K562 (cell line): Measurements from ENCODE around the gene BORCS5. TPM values are rescaled to one million over a fixed set of nuclear protein-coding genes. Genes with fewer than 3 reads are reported as not detected.

Experiments
- DIDO1 ChIP-seq: fragments of 450-650 bp; IDR thresholded peaks from 2 replicates; pipeline ENCODE4 v1.6.1; 2016; ENCODE audit warnings: low read depth, missing biosample characterization, missing genetic modification characterization
- DPF2 ChIP-seq: fragments of 450-650 bp; IDR thresholded peaks from 2 replicates; pipeline ENCODE4 v1.6.1; 2016
- ESRRA ChIP-seq: fragments of 450-650 bp; IDR thresholded peaks from 2 replicates; pipeline ENCODE4 v1.6.1; 2014; ENCODE audit warnings: low read depth, mild to moderate bottlenecking, moderate library complexity, borderline replicate concordance
- ZNF253 ChIP-seq: fragments of 250-450 bp; sonication (Bioruptor Pico); conservative IDR thresholded peaks from 2 replicates; pipeline ENCODE4 v1.6.1; 2021; ENCODE audit warnings: mild to moderate bottlenecking
- ZSCAN32 ChIP-seq: fragments of 450-650 bp; formaldehyde crosslinking; IDR thresholded peaks from 2 replicates; pipeline ENCODE4 v1.4.0; 2020; ENCODE audit warnings: mild to moderate bottlenecking, moderate library complexity
- polyA plus RNA-seq, 8 experiments: library from polyadenylated mRNA; depleted of rRNA in 4 of 8; stranded (reverse) in 5 of 8; unstranded in 3 of 8; fragments of >200 nt; fragmentation: Nextera tagmentation in 2 of 8; fragmentation: Illumina TruSeq in 1 of 8; extraction: Ambion mirVana in 2 of 8; extraction: Trizol in 1 of 8; gene quantifications; 2 replicates each; pipeline versions ENCODE4 v1.2.1 to v1.2.3, GENCODE V29; 2011 to 2014; ENCODE audit warnings: inconsistent platforms in 1 of 8, missing spikeins in 1 of 8
- total RNA-seq, 7 experiments: library from RNA; depleted of rRNA in 6 of 7; stranded (reverse); fragments of >200 nt in 6 of 7; fragmentation: Illumina TruSeq in 2 of 7; extraction: Trizol in 2 of 7; gene quantifications; 2 replicates each; pipeline versions ENCODE4 v1.2.1 to v1.2.3, GENCODE V29; 2011 to 2021; ENCODE audit warnings: low replicate concordance in 1 of 7
- TF ChIP-seq, protein P1 (sequence below), 2 experiments: fragments of 450-650 bp; IDR thresholded peaks; 2 replicates each; pipeline ENCODE4 v1.6.1; 2016; ENCODE audit warnings: mild to moderate bottlenecking in 2 of 2, borderline replicate concordance in 1 of 2, low read depth in 1 of 2, moderate library complexity in 1 of 2
- TF ChIP-seq, protein P2 (sequence below): sonication (generic); formaldehyde crosslinking; IDR thresholded peaks from 2 replicates; pipeline ENCODE4 v1.8.1; 2023; ENCODE audit warnings: mild to moderate bottlenecking, missing genetic modification reagents
- TF ChIP-seq, protein P3 (sequence below), 2 experiments: IDR thresholded peaks in 1 of 2; conservative IDR thresholded peaks in 1 of 2; 2 replicates each; pipeline ENCODE4 v1.6.1; 2016; ENCODE audit warnings: low read depth in 2 of 2, mild to moderate bottlenecking in 1 of 2, missing compliant biosample characterization in 1 of 2, missing genetic modification characterization in 1 of 2, moderate library complexity in 1 of 2
- TF ChIP-seq, protein P4 (sequence below): fragments of 250-450 bp; sonication (Bioruptor Pico); IDR thresholded peaks from 2 replicates; pipeline ENCODE4 v1.4.0; 2020; ENCODE audit warnings: mild to moderate bottlenecking, moderate library complexity, borderline replicate concordance

The BORCS5 gene
- total and polyA plus RNA-seq, 9 of the 15 experiments (the other 6 are each of a cell fraction or from before 2014, with no cell fraction given): 0.31 to 12.4 (median 6.6) TPM

DNA sequence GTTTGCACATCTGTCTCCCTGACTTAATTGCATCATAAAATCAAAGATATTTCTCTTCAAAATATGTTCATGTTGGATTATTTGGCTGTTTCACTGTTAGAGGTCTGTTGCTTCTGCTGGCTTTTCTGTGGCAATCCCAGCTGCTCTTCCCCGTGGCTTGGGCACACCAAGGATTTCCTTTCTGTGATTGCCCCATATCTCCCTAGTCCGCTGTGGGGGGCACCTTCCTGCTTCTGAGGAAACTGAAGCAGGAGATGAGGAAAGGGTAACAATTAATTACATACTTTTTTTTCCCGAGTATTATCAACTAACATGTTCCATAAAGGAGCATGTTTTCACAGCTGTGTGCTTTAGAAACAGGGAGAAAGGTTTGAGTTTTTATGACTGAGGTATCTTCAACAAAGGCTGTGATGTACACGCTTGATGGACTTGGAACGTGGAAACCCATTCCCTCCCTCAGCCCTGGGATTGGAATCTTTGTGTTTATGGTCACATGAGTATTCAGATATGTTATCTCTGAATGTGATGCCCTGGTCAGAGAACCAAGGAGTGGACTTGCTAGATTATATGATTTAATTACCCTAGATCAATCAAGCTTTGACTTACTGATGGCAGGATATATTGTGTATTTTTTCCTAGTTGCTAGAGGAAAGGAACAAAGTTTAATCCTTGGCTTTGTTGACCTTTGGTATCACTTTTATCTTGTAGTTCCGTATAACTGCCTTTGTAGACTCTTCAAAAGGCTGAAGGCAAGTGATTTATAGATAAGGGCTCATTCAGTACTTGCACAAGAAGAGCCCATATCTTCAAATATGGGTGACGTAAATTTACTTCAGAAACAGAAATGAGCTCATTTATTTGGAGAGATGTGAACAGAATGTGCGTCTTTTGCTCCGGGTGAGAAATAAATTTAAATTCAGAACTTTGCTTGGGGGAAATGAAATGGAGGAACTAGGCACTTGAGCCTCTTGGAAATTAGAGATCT lies 46.7 kb downstream of the BORCS5 start (continued):
- TF ChIP-seq, protein P1, sequence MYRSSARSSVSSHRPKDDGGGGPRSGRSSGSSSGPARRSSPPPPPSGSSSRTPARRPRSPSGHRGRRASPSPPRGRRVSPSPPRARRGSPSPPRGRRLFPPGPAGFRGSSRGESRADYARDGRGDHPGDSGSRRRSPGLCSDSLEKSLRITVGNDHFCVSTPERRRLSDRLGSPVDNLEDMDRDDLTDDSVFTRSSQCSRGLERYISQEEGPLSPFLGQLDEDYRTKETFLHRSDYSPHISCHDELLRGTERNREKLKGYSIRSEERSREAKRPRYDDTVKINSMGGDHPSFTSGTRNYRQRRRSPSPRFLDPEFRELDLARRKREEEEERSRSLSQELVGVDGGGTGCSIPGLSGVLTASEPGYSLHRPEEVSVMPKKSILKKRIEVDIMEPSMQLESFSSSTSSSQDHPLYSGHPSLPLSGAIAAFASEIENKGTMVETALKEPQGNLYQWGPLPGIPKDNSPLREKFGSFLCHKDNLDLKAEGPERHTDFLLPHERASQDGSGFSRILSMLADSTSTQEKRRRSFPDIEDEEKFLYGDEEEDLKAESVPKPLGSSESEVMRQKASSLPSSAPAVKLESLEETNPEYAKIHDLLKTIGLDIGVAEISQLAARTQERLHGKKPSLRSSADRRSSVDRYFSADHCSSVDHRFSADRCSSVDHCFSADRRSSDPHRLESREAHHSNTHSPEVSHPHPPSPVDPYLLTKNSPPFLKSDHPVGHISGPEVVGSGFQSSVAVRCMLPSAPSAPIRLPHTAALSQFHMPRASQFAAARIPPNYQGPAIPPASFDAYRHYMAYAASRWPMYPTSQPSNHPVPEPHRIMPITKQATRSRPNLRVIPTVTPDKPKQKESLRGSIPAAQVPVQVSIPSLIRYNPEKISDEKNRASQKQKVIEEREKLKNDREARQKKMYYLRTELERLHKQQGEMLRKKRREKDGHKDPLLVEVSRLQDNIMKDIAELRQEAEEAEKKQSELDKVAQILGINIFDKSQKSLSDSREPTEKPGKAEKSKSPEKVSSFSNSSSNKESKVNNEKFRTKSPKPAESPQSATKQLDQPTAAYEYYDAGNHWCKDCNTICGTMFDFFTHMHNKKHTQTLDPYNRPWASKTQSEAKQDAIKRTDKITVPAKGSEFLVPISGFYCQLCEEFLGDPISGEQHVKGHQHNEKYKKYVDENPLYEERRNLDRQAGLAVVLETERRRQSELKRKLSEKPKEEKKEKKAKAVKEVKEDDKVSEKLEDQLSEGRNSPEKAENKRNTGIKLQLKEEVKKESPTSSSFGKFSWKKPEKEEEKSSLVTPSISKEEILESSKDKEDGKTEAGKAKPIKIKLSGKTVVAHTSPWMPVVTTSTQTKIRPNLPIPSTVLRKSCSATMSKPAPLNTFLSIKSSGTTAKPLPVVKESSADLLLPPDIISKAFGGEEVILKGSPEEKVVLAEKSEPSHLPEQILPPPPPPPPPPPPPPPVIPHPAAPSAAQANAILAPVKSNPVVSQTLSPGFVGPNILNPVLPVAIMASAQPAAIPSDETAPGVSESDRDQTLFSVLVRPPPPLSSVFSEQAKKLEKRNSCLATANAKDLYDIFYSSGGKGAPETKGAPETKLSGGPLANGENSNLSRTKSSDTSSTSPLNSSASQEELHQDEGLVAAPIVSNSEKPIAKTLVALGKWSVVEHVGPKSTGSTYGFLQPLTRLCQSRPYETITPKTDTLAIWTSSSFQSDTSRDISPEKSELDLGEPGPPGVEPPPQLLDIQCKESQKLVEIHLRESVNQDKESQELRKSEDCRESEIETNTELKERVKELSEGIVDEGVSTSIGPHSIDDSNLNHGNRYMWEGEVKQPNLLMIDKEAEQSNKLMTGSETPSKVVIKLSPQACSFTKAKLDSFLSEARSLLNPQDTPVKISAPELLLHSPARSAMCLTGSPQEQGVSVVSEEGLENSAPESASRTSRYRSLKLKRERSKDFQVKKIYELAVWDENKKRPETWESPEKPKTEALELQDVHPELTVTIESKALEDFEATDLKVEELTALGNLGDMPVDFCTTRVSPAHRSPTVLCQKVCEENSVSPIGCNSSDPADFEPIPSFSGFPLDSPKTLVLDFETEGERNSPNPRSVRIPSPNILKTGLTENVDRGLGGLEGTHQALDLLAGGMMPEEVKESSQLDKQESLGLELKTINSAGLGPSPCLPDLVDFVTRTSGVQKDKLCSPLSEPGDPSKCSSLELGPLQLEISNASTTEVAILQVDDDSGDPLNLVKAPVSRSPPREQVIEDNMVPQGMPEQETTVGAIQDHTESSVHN (IDR thresholded peaks at IDR 0.05; ENCODE audit: borderline replicate concordance in 1 of 2, low read depth in 1 of 2): 0 out of 4 replicates have a peak, but pooled peaks of 1 of the 2 experiments have one; percentile 28
- TF ChIP-seq DIDO1 (tag) (no peak), ZNF253 (CRISPR knock-in tag) (no peak), ESRRA (no peak), ZSCAN32 (CRISPR knock-in tag) (no peak), DPF2 (peak; percentile 24; the same call in 1 of the 2 replicates)
- TF ChIP-seq, protein P2, sequence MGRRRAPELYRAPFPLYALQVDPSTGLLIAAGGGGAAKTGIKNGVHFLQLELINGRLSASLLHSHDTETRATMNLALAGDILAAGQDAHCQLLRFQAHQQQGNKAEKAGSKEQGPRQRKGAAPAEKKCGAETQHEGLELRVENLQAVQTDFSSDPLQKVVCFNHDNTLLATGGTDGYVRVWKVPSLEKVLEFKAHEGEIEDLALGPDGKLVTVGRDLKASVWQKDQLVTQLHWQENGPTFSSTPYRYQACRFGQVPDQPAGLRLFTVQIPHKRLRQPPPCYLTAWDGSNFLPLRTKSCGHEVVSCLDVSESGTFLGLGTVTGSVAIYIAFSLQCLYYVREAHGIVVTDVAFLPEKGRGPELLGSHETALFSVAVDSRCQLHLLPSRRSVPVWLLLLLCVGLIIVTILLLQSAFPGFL (CRISPR knock-in tag): no peak
- TF ChIP-seq, protein P3, sequence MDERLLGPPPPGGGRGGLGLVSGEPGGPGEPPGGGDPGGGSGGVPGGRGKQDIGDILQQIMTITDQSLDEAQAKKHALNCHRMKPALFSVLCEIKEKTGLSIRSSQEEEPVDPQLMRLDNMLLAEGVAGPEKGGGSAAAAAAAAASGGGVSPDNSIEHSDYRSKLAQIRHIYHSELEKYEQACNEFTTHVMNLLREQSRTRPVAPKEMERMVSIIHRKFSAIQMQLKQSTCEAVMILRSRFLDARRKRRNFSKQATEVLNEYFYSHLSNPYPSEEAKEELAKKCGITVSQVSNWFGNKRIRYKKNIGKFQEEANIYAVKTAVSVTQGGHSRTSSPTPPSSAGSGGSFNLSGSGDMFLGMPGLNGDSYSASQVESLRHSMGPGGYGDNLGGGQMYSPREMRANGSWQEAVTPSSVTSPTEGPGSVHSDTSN (CRISPR knock-in tag; IDR thresholded peaks at IDR 0.05; ENCODE audit: low read depth): no peak
- TF ChIP-seq, protein P3 (tag; conservative IDR thresholded peaks at IDR 0.05; ENCODE audit: low read depth): peak; percentile 65
- TF ChIP-seq, protein P4, sequence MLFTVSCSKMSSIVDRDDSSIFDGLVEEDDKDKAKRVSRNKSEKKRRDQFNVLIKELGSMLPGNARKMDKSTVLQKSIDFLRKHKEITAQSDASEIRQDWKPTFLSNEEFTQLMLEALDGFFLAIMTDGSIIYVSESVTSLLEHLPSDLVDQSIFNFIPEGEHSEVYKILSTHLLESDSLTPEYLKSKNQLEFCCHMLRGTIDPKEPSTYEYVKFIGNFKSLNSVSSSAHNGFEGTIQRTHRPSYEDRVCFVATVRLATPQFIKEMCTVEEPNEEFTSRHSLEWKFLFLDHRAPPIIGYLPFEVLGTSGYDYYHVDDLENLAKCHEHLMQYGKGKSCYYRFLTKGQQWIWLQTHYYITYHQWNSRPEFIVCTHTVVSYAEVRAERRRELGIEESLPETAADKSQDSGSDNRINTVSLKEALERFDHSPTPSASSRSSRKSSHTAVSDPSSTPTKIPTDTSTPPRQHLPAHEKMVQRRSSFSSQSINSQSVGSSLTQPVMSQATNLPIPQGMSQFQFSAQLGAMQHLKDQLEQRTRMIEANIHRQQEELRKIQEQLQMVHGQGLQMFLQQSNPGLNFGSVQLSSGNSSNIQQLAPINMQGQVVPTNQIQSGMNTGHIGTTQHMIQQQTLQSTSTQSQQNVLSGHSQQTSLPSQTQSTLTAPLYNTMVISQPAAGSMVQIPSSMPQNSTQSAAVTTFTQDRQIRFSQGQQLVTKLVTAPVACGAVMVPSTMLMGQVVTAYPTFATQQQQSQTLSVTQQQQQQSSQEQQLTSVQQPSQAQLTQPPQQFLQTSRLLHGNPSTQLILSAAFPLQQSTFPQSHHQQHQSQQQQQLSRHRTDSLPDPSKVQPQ (CRISPR knock-in tag): no peak
